HepG2 (cell line): Measurements from ENCODE around the gene SAMM50. TPM values are rescaled to one million over a fixed set of nuclear protein-coding genes. Genes with fewer than 3 reads are reported as not detected.

ENCODE experiments used
- AKAP8 ChIP-seq: sonication (generic); formaldehyde crosslinking; IDR thresholded peaks from 2 replicates; pipeline ENCODE4 v1.5.1; 2020; ENCODE audit warnings: mild to moderate bottlenecking, missing genetic modification reagents
- ATAD3A ChIP-seq: sonication (generic); formaldehyde crosslinking; IDR thresholded peaks from 2 replicates; pipeline ENCODE4 v1.4.0; 2020; ENCODE audit warnings: missing genetic modification reagents
- CREB3 ChIP-seq: sonication (generic); formaldehyde crosslinking; IDR thresholded peaks from 2 replicates; pipeline ENCODE4 v1.5.0; 2020; ENCODE audit warnings: missing genetic modification reagents
- DR1 ChIP-seq: sonication (generic); formaldehyde crosslinking; IDR thresholded peaks from 2 replicates; pipeline ENCODE4 v1.8.0; 2021; ENCODE audit warnings: mild to moderate bottlenecking, missing genetic modification reagents, inconsistent platforms
- FOXO1 ChIP-seq: sonication (generic); formaldehyde crosslinking; IDR thresholded peaks from 2 replicates; pipeline ENCODE4 v1.4.0; 2020; ENCODE audit warnings: missing genetic modification reagents
- JARID2 ChIP-seq: sonication (generic); formaldehyde crosslinking; IDR thresholded peaks from 2 replicates; pipeline ENCODE4 v1.8.1; 2023; ENCODE audit warnings: missing genetic modification reagents, inconsistent platforms; ENCODE audit not compliant: insufficient replicate concordance
- POGK ChIP-seq: sonication (generic); formaldehyde crosslinking; conservative IDR thresholded peaks from 2 replicates; pipeline ENCODE4 v1.8.0; 2022; ENCODE audit warnings: mild to moderate bottlenecking, moderate library complexity, missing genetic modification reagents
- SRSF9 ChIP-seq: fragments of 200-400 bp; formaldehyde crosslinking; IDR thresholded peaks from 2 replicates; pipeline ENCODE4 v1.6.1; 2018; ENCODE audit warnings: borderline replicate concordance, mild to moderate bottlenecking, low read depth, low read length; ENCODE audit not compliant: insufficient read depth, poor library complexity, severe bottlenecking
- XBP1 ChIP-seq: sonication (generic); formaldehyde crosslinking; IDR thresholded peaks from 2 replicates; pipeline ENCODE4 v1.5.0; 2020; ENCODE audit warnings: missing genetic modification reagents
- ZBTB38 ChIP-seq: sonication (generic); formaldehyde crosslinking; IDR thresholded peaks from 2 replicates; pipeline ENCODE4 v1.5.1; 2020; ENCODE audit warnings: mild to moderate bottlenecking, missing genetic modification reagents
- ZFP37 ChIP-seq: sonication (generic); formaldehyde crosslinking; IDR thresholded peaks from 2 replicates; pipeline ENCODE4 v1.4.0; 2020; ENCODE audit warnings: missing genetic modification reagents, borderline replicate concordance
- ZFP91 ChIP-seq: sonication (generic); formaldehyde crosslinking; IDR thresholded peaks from 2 replicates; pipeline ENCODE4 v1.9.0; 2022; ENCODE audit warnings: missing genetic modification reagents, mild to moderate bottlenecking, borderline replicate concordance
- ZMYM4 ChIP-seq: sonication (generic); formaldehyde crosslinking; IDR thresholded peaks from 2 replicates; pipeline ENCODE4 v1.8.1; 2023; ENCODE audit warnings: mild to moderate bottlenecking, missing genetic modification reagents
- ZNF12 ChIP-seq: sonication (generic); formaldehyde crosslinking; IDR thresholded peaks from 2 replicates; pipeline ENCODE4 v1.5.0; 2020; ENCODE audit warnings: missing genetic modification reagents
- ZNF205 ChIP-seq: IDR thresholded peaks from 2 replicates; pipeline ENCODE4 v1.6.1; 2018; ENCODE audit warnings: missing biosample characterization, missing genetic modification reagents
- ZNF629 ChIP-seq: sonication (generic); formaldehyde crosslinking; conservative IDR thresholded peaks from 2 replicates; pipeline ENCODE4 v1.5.0; 2020; ENCODE audit warnings: missing genetic modification reagents
- polyA plus RNA-seq, 8 experiments: library from polyadenylated mRNA; depleted of rRNA in 3 of 8; stranded (reverse) in 7 of 8; unstranded in 1 of 8; fragments of >200 nt; fragmentation: Illumina TruSeq in 4 of 8; extraction: Trizol in 4 of 8; gene quantifications; 2 replicates each; pipeline versions ENCODE4 v1.2.1 to v1.2.3, GENCODE V29; 2011 to 2016; ENCODE audit warnings: low read depth in 4 of 8, missing spikeins in 1 of 8, mixed read lengths in 1 of 8; ENCODE audit not compliant: insufficient read depth in 1 of 8
- total RNA-seq, 5 experiments: library from RNA; depleted of rRNA; stranded (reverse); fragments of >200 nt; fragmentation: Illumina TruSeq; extraction: Trizol; gene quantifications; 2 replicates each; pipeline ENCODE4 v1.2.3, GENCODE V29; 2016; ENCODE audit warnings: low read depth in 1 of 5
- TF ChIP-seq, protein P1 (sequence below): sonication (generic); formaldehyde crosslinking; IDR thresholded peaks from 2 replicates; pipeline ENCODE4 v1.9.0; 2021; ENCODE audit warnings: missing genetic modification reagents, mild to moderate bottlenecking, borderline replicate concordance
- TF ChIP-seq, protein P2 (sequence below): sonication (generic); formaldehyde crosslinking; IDR thresholded peaks from 2 replicates; pipeline ENCODE4 v1.4.0; 2020; ENCODE audit warnings: missing genetic modification reagents, borderline replicate concordance

The SAMM50 gene
- total and polyA plus RNA-seq, 2 of the 13 experiments (the other 11 are each of a cell fraction or from before 2014, with no cell fraction given) = 34.7 to 63.4 TPM

DNA sequence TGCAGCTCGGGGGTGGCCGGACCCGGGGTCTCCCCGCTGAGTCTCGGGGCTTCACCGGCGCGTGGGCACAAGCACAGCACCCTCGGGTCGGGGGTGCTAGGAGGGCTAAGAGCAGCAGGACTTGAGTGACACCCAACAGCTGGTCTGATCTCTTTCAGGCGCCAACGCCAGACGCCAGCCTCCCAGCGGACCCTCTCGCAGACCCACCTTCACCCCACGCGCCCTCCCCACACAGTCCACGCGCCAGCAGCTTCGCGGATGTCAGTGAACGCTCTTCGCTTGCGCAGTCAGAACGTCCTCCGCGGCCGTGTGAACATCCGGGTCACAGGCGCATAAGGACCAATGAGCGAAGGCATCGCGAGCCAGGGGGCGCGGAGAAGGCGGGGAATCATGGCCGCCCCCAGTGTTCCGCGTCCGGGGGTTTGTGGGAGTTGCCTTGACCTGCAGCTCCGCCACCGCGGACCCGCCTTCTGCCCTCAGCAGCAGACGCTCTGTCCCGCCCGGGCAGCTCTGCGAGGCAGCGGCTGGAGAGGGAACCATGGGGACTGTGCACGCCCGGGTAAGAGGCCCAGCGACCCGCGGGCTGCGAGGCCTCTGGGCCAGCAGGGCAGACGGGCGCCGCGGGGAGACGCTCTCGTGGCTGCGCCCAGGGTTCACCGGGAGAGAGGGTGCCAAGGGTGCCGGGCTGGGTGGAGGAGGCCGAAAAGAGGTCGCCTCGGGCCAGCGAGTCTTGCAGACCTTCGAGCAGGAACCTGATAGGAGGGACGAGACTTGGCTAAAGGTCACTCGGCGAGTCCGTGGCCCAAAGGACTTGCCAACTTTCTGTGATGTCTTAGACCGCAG, at the start of gene SAMM50 (continued):
- no peak for TF ChIP-seq XBP1 (CRISPR knock-in tag)
- TF ChIP-seq ZMYM4 (CRISPR knock-in tag) = peak; percentile 77
- TF ChIP-seq SRSF9 = no peak
- peak; percentile 91 for TF ChIP-seq ZFP91 (CRISPR knock-in tag)
- TF ChIP-seq ZFP37 (CRISPR knock-in tag) = no peak
- TF ChIP-seq POGK (CRISPR knock-in tag) = peak; percentile 77
- peak; percentile 83; the same call in 1 of the 2 replicates for TF ChIP-seq ZBTB38
- no peak; the same call in 1 of the 2 replicates for TF ChIP-seq ZNF629 (CRISPR knock-in tag)
- TF ChIP-seq, protein P1, sequence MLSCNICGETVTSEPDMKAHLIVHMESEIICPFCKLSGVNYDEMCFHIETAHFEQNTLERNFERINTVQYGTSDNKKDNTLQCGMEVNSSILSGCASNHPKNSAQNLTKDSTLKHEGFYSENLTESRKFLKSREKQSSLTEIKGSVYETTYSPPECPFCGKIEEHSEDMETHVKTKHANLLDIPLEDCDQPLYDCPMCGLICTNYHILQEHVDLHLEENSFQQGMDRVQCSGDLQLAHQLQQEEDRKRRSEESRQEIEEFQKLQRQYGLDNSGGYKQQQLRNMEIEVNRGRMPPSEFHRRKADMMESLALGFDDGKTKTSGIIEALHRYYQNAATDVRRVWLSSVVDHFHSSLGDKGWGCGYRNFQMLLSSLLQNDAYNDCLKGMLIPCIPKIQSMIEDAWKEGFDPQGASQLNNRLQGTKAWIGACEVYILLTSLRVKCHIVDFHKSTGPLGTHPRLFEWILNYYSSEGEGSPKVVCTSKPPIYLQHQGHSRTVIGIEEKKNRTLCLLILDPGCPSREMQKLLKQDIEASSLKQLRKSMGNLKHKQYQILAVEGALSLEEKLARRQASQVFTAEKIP (CRISPR knock-in tag) = no peak
- peak; percentile 25 for TF ChIP-seq FOXO1
- no peak for TF ChIP-seq DR1
- TF ChIP-seq AKAP8 = peak; percentile 60
- TF ChIP-seq ZNF205 (CRISPR knock-in tag) = no peak
- no peak for TF ChIP-seq JARID2 (CRISPR knock-in tag)
- 0 out of 2 replicates have a peak, but pooled peaks have one; percentile 37 for TF ChIP-seq ZNF12 (CRISPR knock-in tag)
- peak; percentile 70; the same call in 1 of the 2 replicates for TF ChIP-seq CREB3 (CRISPR knock-in tag)
- TF ChIP-seq ATAD3A = no peak
- TF ChIP-seq, protein P2, sequence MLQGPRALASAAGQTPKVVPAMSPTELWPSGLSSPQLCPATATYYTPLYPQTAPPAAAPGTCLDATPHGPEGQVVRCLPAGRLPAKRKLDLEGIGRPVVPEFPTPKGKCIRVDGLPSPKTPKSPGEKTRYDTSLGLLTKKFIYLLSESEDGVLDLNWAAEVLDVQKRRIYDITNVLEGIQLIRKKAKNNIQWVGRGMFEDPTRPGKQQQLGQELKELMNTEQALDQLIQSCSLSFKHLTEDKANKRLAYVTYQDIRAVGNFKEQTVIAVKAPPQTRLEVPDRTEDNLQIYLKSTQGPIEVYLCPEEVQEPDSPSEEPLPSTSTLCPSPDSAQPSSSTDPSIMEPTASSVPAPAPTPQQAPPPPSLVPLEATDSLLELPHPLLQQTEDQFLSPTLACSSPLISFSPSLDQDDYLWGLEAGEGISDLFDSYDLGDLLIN (CRISPR knock-in tag) = no peak
